Immature natural killer cell (primary cell): ENCODE results near the gene ICA1L. TPM values are rescaled to one million over a fixed set of nuclear protein-coding genes. Genes with fewer than 3 reads are reported as not detected.

Experiments
- polyA plus RNA-seq, 3 donors: library from polyadenylated mRNA; unstranded; fragments of 300-500 nt; fragmentation: Illumina TruSeq; gene quantifications; one replicate each; pipeline ENCODE4 v1.2.3, GENCODE V29; 2021

Gene ICA1L
- polyA plus RNA-seq, 3 donors from 2014 or later: 4.6 to 4.9 (median 4.7) TPM

Other genes with a start within 250 kb of the ICA1L start
- gene FAM117B, start 236.8 kb downstream of the ICA1L start, polyA plus RNA-seq: 1 to 10 TPM; 2.2 to 4.7 (median 3.3) TPM
- gene WDR12, start 39.9 kb upstream of the ICA1L start, polyA plus RNA-seq: 10 to 100 TPM in 2 of 3 donors, 1 to 10 TPM in 1; 5.3 to 21.8 (median 17.8) TPM
- gene CARF, start 40.5 kb upstream of the ICA1L start, polyA plus RNA-seq: 1 to 10 TPM; 1.5 to 5.4 (median 2.9) TPM
- gene NBEAL1, start 143.1 kb upstream of the ICA1L start, polyA plus RNA-seq: 1 to 10 TPM; 2.1 to 6.8 (median 6.4) TPM